NCI-H460 (cell line): ENCODE data around the gene TSPAN33. TPM values are rescaled to one million over a fixed set of nuclear protein-coding genes. Genes with fewer than 3 reads are reported as not detected.
A peak's percentile ranks its signal among the peaks of the same experiment; 100 is the strongest.
"Not testable (repeated sequence)": the region's sequence is repeated elsewhere in the genome, so short reads cannot be mapped to it uniquely, and the experiment has no call there.

ENCODE experiments used
- DNase-seq: peaks from one replicate; pipeline ENCODE4 v3.0.0-alpha.2; 2016; ENCODE audit warnings: low read depth; ENCODE audit errors: extremely low read depth
- polyA plus RNA-seq: library from polyadenylated mRNA; depleted of rRNA; stranded (reverse); fragments of >200 nt; gene quantifications from 2 replicates; pipeline ENCODE4 v1.2.3, GENCODE V29; 2014; cell fraction: nucleus; rRNA removed
- total RNA-seq: library from RNA; depleted of rRNA; stranded (reverse); fragments of >200 nt; shearing (Covaris generic); gene quantifications from 2 replicates; pipeline ENCODE4 v1.2.3, GENCODE V29; 2014; rRNA removed

The TSPAN33 gene, protein sequence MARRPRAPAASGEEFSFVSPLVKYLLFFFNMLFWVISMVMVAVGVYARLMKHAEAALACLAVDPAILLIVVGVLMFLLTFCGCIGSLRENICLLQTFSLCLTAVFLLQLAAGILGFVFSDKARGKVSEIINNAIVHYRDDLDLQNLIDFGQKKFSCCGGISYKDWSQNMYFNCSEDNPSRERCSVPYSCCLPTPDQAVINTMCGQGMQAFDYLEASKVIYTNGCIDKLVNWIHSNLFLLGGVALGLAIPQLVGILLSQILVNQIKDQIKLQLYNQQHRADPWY
- 6.4 and 7.6 TPM in 2 replicates for total RNA-seq
- 3.9 and 9.2 TPM in 2 replicates for polyA plus RNA-seq

DNA sequence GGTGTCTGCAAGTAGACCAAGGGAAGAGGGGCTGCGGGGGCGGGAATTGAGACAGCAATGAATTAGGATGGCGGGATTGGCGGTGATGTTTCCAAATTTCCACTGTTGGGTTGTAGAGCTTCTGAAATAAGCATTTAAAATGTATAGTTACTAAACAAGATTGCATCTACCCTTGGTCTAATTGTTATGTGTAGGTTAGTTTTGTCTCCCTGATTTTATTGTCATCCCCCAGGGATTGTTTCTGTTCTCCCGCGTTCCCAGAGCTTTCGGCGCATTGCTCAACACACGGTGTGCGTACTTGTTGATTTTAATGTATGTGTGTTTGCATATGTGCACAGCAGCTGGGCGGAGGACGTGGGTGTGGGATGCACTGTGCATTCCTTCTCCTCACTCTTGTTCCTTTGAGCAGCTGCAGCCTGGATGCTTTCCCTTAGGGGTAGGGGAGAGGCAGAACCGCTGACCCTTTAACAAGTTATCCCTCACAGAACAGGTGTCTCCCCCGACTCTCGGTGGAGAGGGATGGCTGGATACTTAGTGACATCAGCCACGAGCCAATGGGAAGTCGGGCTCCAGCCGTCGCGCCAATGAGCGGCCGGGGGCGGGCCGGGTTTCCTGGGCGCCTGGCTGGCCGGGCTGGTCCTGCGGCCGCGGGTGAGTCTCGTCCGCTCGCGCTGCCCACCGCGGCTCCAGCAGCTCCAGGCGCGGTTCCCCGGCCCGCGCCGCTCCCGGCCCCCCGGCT lies at the start of gene TSPAN33:
Gene TSPAN33 (plus strand): TSS at position 613 of the 739 bp plus-strand sequence. CDS start 274 bp downstream, outside the sequence.
- DNase-seq, result peak; percentile 71

DNA sequence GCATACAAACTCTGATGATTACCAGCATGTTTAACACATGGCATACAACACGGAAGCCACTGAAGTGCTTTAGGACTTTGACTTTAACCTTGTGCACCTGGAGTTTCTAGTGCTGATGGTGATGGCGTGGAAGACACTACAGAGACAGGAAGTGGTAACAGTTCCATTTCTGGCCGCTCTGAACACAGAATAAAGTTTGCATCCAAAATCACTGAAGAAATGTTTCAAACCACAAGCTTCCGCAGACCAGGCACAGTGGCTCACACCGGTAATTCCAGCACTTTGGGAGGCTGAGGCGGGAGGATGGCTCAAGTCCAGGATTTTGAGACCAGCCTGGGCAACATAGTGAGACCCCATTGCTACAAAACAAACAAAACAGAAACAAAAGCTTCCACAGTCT lies 49.2 kb upstream of the TSPAN33 start:
- no peak for DNase-seq

DNA sequence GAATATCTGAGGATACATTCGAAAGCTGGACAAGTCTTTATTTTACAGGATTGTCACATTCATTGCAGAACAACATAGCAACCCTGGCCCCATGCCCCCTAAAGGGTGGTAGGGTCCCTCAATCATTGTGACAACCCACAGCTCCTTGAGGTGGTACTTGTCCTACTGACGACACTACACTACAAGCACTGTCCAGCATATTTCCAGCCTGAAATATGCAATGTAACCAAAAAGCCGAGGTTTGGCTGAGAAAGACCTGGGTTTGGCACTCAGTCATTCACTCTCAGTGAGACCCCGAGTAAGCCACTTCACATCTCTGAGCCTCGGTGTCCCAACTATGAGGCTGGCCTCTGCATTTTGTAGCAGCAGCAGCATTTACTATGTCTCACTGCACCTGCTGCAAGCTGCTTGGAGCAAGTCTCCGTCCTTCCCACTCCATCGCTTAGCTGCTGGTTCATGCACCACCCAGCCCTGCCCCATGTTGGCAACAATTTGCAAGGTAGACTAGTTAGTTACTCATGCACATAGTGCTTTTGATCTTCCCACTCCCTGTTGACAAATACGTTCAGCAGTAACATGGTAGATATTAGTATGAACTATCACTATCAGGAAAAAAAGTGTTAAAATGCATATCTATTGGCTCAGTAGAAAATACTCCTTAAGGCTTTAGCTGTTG lies 46.0 kb upstream of the TSPAN33 start:
- DNase-seq, result no peak

DNA sequence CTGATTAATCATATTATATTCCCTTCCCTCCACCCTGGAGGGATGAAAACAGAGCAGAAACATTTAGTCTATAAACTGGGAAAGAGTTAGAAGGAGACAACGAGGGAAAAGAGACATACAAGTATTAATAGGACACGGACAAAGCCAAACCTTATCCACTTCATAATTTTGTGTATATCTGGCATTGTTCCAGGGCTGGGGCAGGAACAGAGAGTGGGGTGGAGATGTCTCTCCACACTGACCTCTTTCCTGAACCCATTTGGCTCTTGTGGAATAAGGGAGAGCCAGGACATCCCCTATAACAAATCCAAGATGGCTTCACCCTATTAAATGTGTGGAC lies 43.7 kb upstream of the TSPAN33 start:
- no peak for DNase-seq

DNA sequence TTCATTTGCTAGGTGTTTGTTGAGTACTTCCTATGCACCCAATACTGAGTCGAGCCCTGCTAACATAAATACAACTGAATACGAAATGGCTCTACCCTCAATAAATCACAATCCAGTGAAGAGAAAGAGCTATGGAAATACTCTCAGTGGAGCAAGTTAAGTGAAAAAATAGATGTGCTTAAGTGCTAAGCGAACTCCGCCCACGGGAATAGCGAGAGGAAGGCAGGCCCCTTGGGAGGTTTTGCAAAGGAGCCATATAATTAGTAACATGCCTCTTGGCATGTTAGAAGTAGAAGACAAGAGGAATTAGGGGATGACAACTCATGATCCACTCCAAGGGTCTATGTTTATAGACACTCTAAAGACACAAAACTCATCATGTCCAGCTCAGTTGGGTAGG lies 42.8 kb upstream of the TSPAN33 start:
- DNase-seq, result no peak

DNA sequence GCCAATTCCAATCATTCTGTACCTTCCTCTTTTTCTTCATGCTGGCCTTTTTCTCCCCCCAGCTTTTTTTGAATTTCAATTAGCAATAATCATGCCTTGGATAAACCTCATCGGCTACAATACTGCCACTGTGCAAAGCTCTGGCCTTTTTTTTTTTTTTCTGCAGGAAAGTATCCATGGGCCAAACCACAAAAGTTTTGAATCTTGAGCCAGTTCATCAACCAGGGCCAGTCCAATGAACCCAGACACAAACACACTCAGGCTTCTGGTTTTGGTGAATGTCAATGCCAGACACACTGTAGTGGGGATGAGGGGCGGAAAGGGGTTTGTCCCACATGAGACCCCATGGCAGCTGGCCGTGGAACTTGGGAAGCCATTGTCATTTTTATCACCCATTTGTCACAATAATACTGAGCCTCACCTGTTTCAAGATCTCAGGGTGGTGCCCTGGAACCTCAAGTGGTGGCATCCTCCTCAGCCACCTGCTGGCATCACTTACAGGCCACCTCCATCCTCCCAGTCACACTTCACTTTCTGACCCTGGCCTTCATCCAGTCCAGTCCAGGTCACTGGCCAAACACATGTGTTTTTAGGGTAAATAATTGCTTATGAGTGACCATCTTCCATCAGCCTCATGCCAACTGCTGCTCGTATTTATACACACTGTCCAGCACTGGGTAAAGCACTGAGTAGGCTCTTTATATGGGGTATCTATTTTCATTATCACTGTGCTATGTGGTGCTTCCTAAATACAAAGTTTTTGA lies 40.8 kb upstream of the TSPAN33 start:
- DNase-seq, result no peak

DNA sequence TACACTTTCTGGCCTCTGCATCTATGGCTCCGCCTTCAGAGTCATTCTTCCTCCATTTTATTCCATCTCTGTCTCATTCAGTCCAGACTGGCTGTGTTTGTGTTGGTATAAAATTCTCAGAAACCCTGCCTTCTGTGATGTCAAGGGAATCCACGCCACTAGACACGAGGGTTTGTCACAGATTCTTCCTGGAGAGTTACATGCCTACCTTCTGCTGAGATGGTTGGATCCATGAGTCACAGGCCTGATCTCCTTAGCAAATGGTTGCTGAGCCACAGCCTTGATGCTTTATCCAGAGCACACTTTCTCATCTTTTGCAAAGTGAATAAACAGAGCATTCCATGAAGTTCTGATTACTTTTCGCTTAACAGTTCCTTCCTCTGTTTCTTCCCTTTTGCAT lies 35.9 kb upstream of the TSPAN33 start:
- no peak for DNase-seq

DNA sequence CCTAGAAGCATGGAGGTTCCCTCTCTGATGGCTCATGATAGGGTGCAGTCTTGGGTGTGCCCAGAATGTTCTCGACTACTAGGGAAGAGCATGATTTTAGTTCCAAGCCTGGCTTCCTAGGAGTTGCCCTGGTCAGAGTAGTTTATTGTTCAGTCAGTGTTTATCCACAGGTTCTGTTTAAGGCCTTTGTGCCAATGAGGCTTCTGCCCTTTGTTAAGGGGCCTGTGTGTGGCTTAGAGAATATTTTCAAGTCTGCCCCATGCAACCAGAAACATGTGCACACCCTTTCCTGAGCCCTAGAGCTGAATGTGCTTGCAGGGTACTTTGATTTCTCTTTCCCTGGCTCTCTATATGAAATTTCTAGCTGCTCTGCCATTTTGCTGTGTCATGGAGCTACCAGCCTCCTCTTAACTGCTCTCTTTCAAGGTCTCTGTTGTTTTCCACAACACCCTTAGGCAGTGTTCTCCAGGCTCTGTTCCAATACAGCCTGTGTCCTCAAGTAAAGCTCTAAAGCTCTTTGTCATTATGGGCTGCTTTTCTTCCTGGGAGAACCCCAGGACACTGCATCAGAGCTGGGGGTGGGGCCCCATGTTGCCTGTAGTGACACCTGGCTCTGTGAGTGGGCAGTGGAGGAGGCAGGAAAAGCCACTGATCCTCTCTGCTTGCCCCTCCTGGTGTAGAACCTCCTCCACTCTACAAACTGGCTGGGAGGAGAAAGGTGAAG lies 34.1 kb upstream of the TSPAN33 start:
- DNase-seq, result peak; percentile 24

DNA sequence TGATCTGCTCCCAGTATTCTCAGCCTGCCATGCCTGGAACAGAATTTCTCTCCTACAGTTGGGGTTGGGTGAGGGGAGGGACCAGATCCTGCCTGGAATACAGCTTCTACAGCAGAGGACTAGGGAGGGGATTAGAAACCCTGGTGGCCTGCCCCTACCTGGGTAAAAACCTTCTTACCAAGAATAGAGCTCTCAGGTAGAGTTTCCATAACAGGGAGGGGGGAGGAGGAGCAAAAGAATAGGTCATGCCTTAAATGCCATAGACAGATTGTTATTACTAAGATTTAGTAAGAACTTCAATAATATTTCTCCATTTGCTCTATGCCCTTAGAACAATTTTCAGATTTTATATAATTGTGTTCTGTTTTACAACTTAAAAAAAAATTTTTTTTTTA lies 33.5 kb upstream of the TSPAN33 start:
- no peak for DNase-seq

DNA sequence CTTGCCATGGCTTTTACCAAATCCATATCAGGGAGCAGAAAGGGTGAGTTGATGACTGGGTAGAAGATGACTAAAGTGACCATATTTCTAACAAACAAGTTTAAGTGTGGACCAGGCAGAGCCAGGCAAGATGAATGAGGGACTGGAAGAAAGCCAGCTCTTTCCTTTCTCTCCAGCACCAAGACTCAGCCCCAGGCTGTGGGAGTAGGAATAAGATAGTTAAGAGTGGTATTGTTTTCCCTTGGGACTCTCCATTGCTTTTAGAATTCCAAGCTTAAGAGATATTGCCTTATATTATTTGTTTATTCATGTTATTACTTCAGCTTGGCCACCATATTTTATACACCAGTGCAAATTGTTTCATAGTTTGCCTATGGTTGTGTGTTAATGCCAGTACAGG lies 28.8 kb upstream of the TSPAN33 start:
- DNase-seq, result no peak

DNA sequence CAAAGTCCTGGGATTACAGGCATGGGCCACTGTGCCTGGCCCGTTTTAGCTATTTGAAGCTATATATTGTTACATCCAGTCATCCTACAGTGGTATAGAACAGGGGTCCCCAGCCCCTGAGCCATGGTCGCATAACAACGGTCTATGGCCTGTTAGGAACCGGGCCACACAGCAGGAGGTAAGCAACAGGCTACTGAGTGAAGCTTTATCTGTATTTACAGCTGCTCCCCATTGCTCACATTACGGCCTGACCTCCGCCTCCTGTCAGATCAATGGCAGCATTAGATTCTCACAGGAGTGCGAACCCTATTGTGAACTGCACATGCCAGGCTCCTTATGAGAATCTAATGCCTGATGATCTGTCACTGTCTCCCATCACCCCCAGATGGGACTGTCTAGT lies 26.3 kb upstream of the TSPAN33 start:
- DNase-seq, result no peak

DNA sequence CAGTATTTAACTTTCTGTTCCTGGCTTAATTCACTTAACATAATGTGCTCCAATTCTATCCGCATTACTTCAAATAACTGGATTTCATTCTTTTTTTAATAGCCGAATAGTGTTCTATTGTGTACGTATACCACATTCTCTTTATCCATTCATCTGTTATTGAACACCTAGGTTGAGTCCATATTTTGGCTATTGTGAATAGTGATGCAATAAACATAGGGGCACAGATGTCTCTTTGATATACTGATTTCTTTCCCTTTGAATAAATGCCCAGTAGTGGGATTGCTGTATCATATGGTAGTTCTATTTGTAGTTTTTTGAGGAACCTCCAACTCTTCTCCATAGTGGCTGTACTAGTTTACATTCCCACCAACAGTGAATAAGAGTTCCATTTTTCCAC lies 25.5 kb upstream of the TSPAN33 start:
- no peak for DNase-seq

DNA sequence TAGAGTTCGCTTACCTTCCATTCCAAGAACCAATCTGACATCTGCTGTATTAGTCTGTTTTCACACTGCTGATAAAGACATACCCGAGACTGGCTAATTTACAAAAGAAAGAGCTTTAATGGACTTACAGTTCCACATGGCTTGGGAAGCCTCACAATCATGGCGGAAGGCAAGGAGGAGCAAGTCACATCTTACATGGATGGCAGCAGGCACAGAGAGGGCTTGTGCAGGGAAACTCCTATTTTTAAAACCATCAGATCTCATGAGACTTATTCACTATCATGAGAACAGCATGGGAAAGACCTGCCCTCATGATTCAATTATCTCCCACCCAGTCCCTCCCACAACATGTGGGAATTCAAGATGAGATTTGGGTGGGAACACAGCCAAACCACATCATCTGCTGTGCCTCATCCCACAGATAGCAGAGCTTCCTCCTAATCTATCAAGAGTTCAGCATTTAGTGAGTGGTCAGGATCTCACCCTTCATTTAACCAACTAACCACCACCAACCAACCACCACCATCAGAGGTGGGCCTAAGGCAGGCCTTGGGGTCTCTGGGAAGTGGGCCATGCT lies 22.9 kb upstream of the TSPAN33 start:
- not testable (repeated sequence) for DNase-seq

DNA sequence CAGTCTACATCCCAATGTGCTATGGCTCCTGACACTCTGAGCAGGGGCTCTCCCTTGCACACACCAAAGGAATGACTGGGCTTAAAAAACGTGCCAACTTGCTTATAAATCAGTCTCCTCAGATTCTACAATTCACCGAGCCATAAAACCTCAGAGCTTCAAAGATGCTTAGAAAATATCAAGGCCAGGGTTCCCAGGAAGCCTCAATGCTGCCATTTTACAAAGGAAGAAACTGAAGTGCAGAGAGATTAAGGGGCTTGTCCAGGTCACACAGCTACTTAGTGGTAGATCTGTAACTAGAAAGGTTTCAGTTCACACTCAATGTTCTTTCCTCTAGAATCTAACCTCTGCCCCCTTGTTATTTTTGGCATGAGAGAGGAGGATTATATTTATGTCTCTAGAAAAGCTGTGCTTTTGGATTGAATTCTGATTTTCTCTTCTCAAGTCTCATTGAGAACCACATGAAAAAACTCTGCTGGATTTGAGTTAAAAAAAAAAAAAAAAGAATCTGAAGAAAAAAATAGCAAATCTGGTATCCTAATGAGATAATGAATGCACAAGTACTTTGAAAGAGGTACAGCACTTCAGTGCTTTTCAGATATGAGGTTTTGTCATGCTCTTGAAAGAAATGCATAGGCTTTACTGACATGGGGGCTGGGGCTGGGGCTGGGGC lies 22.3 kb upstream of the TSPAN33 start:
- no peak for DNase-seq

DNA sequence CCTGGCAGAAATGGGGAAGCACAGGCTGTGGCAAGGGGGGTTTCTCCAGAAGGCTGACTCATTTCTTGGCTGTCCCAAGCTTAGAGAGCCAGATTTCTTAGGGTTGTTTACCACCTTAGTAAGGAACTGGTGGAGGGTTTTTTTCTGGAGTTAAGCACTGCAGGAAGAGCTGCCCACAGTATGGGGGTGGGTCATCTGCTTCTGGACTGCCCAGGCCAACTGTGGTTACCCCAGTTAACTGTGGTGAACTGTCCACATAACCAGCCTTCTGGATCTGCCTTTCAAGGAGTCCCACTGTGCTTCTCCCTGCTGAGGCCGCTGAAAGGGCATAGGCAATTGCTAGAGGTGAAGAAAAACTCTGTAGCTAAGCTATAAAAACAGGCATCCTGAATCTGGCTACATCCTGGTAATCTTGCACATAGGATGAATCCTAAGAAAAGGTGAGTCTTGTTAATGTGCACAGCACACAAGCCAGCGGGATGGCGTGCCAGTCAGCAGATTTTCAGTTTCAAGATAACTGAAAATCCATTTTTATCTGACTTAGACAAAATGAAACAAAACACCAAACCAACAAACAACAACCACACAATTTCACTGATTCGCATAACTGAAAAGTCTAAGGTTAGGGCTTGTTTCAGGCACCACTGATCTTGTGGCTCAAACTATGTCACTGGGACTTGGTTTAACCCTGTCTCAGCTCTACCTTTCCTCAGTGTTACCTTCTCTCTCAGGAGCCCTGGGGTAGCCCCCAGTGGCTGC lies 21.6 kb upstream of the TSPAN33 start:
- DNase-seq, result no peak

DNA sequence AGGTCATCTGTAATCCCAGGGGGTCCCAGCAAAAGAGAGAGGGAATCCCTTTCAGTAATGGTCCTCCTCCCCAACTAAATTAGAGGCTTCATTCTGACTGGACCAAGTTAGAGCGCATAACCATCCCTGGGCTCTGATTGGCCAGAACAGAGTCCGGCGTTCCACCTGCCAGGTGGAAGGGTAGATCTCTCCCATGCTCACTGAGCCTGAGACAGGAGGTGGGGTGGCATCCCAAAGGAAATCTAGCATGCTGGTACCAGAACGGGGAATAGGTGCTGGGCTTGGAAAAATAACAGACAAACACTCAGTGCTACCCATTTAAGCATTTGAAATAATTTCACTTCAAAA lies 21.0 kb upstream of the TSPAN33 start:
- DNase-seq, result no peak

DNA sequence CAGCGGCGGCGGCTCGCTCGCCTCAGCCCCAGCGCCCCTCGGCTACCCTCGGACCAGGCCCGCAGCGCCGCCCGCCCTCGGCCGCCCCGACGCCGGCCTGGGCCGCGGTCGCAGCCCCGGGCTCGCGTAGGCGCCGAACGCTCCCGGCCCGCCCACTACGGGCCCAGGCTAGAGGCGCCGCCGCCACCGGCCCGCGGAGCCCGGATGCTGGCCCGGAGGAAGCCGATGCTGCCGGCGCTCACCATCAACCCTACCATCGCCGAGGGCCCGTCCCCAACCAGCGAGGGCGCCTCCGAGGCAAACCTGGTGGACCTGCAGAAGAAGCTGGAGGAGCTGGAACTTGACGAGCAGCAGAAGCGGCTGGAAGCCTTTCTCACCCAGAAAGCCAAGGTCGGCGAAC lies 18.2 kb upstream of the TSPAN33 start:
- DNase-seq, result no peak

DNA sequence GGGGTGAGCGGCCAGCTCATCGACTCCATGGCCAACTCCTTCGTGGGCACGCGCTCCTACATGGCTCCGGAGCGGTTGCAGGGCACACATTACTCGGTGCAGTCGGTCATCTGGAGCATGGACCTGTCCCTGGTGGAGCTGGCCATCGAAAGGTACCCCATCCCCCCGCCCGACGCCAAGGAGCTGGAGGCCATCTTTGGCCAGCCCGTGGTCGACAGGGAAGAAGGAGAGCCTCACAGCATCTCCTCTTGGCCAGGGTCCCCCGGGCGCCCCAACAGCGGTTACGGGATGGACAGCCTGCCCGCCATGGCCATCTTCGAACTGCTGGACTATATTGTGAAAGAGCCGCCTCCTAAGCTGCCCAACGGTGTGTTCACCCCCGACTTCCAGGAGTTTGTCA lies 17.4 kb upstream of the TSPAN33 start:
- no peak for DNase-seq

DNA sequence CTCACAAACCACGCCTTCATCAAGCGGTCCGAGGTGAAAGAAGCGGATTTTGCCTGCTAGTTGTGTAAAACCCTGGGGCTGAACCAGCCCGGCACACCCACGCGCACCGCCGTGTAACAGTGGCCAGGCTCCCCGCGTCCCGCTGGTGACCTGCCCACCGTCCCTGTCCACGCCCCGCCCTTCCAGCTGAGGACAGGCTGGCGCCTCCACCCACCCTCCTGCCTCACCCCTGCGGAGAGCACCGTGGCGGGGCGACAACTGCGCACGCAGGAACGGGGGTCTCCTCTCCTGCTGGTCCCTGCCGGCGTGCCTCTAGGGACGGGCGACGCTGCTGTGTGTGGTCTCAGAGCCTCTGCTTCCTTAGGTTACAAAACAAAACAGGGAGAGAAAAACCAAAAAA lies 16.9 kb upstream of the TSPAN33 start:
- DNase-seq, result no peak
